IPS-NIHi11 (cell line): ENCODE data around the gene PLCB4.

Experiments
- DNase-seq: peaks from one replicate; pipeline ENCODE4 v3.0.0; 2012; ENCODE audit warnings: mixed read lengths, low spot score

PLCB4 gene

GRCh38 chr20:9103955-9104354 lies 35.1 kb downstream of the PLCB4 start:
- no peak for DNase-seq

DNA sequence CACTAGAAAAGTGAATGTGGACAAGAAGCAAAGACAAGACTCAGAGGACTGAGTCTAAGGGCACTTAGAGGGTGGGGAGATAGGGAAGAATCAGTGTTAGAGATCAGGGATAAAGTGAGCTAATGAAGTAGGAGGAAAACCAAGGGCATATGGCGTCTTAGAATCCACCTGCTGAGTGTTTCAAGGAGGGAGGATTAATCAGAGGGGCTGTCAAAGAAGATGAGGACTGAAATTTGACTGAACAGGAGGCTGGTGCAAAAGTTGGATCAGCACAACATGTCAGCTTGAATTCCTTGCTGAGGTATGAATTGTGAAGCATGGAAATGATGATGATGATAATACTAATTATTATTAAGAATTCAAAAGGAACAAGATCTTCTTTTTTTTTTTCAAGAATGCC lies 39.4 kb downstream of the PLCB4 start:
- no peak for DNase-seq

DNA sequence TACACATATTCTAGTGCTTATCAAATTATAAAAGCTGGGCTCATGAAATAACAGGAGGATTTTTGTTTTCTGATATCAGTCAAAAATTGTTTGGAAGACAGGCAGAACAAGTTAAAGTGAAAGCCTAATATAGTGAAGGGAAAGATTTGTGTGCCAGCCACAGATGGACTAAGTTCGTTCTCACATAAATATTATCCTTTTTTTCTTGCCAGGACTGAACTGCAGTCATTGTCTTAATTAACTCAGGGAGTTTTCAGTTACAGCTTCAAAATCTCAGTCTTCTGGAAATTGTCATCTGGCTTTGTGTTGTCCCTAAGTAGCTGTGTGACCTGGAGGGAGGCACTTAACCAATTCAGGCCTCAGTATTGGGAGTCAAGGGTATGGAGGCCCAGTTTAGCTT lies 40.7 kb downstream of the PLCB4 start:
- no peak for DNase-seq

- no peak for DNase-seq
Observed at GRCh38 chr20:9110365-9110764, 41.5 kb downstream of the PLCB4 start.

- DNase-seq = no peak
Observed at GRCh38 chr20:9110916-9111432, 42.1 kb downstream of the PLCB4 start.

DNA sequence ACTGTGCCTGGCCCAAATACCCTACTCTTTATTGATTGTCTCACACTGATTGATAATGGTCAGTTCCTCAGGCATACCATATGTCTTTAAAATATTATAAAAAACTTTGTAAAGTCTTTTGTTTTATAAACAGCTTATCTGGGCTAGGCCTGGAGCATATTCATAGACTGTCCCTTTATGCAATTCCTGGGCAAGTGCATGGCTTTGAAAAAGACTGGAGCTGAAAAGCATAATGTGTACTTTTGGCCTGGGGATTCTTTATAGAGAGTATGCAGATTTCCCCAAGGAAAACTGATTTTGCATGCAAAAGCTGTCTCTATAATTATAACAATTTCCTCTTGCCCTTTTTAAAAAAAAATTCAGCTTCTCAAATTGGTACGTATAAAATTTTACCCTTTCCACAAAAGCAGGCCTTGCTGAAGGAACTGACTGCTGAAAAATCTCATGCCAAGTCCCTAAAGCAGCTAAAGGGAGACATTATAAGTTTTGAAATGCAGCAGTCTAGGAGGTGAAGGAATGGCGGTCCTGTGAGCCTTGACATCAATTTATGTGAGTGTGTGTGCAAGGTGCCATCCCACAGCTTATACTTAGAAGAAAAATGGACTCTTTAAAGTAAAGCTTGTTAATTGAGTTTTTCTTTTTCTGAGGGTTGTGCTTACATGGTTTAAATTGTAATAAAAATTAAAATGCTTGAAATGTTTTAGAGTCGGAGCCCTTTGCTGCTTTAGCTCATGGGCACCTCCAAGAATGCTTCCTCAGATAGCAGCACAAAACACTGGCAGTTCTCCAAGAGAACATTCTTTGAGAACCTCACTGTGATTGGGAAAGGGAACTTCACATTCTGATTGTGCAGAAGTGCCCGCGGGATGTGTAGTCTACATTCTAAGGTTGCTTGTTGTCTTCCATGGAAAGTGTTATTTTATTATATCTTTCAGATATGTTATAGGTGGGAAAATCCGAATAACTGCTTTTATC lies 43.9 kb downstream of the PLCB4 start:
- peak; percentile 22 for DNase-seq

DNA sequence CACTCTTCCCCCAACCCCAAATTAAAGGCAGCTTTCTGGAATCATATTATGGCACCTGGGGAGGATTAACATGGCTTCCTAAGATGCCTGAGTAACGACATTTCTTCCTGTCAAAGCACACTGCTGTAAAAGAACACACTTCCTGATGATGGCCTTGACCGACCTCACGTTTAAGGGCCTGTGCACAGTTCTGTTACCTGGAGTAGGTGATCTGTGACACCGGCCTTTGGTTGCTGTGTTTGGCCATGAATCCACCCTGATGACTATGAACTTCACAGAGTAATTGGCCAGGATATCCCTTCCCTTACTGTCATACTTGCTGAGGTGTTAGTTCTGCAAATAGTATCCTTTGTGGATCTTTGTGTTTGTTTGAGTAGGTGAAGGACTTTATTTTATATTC lies 45.8 kb downstream of the PLCB4 start:
- DNase-seq = no peak

GRCh38 chr20:9117548-9117947 lies 48.7 kb downstream of the PLCB4 start:
- no peak for DNase-seq

DNA sequence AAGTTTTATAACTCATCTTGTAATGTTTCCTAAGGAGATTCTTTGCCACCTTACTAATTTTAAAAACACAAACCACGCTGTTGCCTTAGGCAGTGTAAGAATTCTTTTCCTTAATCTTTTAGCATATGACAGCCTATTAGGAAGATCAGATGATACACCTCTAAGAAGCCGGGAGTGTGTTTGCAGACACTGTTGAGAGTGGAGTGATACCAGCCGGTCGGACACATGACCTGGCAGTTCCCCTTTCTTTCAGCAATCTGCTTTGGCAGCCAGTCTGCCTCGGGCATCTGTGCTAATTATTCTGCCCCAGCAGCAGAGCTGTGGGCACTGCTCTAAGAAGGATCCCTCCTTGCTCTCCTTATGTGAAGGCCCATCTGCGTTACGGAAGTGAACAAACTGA lies 50.9 kb downstream of the PLCB4 start:
- no peak for DNase-seq

GRCh38 chr20:9121211-9121610 lies 52.3 kb downstream of the PLCB4 start:
- DNase-seq = no peak

DNA sequence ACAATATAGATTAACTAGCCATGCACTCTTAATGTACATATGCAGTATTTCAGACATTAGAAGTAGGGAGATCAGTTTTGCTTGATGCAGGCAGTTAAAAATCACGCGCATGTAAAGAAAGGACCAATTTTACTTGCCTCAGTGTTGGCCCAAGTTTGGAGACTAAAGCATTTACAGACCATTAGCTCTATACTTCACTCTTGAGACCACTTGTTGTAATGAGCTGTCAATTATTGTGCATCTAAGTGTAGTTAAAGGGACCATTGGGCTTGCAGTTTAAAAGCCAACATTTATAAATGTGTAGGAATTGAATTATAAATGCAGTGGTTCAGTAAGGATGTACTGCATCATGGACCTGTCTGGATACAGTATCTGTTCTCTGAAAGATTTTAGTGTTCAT lies 53.7 kb downstream of the PLCB4 start:
- DNase-seq = no peak

GRCh38 chr20:9126527-9126926 lies 57.6 kb downstream of the PLCB4 start:
- no peak for DNase-seq

- DNase-seq = no peak
Observed at GRCh38 chr20:9128568-9128967, 59.7 kb downstream of the PLCB4 start.

- DNase-seq = no peak
Observed at GRCh38 chr20:9129756-9130155, 60.9 kb downstream of the PLCB4 start.

- no peak for DNase-seq
Observed at GRCh38 chr20:9130521-9130920, 61.6 kb downstream of the PLCB4 start.

DNA sequence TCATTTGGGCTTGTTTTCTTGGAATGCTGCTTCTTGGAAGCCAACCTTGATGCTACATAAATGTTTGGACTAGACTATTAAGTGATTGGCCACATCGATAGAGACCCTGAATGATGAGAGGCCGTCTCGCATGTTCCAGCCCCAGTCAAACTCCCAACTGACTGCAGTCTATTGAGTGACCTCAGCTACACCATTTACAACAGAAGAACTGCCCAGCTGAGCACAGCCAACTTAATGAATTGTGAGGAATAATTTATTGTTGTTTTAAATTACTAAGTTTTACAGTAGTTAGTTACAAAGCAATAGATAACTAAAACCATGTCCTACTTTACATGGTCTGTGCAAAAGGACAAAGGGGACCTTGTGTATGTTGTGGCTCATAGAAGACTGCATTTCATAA lies 63.0 kb downstream of the PLCB4 start:
- no peak for DNase-seq

DNA sequence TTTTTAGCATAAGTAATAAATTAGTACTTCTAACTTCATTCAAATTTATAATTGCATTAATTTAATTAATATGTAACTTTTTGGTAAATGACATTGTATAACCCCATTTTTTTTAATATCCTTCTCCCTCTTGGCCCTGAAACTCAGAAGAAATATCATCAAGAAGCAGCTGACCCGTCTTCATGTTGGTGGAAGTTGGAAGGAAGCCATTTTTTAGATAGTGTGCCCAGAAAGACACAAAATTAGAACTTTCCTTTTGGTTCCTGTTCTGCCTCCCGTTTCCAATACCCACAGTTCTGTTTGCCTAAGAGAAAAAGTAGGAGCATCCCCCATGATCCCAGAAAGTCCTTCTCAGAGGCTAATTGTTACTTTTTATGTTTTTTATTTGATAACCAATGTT lies 65.5 kb downstream of the PLCB4 start:
- no peak for DNase-seq

- no peak for DNase-seq
Observed at GRCh38 chr20:9136114-9136513, 67.2 kb downstream of the PLCB4 start.

GRCh38 chr20:9137001-9137400 lies 68.1 kb downstream of the PLCB4 start:
- no peak for DNase-seq

DNA sequence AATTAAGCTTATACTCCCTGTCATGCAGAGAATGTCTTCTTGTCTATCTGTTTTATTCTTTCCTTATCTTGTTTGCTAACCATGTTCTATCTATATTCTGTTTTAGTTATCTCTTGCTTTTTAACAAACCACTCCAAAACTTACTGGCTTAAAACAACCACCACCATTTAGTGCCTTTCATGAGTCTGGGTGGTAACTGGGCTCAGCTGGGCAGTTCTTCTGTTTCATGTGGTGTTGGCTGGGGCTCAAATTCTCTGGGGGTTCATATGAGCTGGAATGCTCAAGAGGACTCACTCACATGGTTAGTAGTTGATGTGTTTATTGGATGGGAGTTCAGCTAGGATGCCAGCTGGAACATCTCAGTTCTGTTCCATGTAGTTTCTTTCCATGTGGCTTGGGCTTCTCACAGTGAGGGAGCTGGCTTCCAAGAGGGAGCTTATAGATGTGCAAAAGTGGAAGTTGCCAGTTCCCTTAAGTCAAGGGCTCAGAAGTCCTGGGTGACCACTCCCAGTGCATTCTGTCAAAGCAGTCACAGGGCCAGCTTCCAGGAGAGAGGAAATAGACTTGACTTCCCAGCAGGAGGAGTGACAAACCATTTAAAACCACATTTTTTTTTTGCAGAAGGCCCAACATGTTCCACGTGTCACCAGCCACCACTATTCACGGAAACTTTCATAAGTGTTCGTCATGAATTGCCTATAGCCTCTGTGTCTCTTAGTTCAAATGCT lies 70.4 kb downstream of the PLCB4 start:
- DNase-seq = no peak

GRCh38 chr20:9140162-9140760 lies 71.4 kb downstream of the PLCB4 start:
- DNase-seq = no peak

DNA sequence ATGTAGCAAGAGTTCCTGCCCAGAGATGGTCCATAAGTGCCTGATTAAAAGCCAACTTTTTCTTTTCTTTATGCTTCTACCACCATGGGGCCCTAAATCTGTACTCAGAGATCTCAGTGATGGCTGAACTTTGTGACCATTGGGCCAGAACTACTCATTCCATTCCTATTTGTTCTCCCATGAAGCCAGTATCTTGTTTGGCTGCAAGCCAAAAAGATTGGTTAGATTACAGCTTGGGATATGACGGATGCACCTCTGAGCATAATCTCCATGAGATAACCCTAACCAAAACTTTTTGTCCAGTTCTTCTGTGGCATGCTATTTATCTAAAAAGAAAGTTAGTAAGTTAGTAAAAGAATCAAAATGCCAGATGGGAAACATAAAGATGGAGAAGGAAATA lies 72.2 kb downstream of the PLCB4 start:
- no peak for DNase-seq

GRCh38 chr20:9141921-9142320 lies 73.0 kb downstream of the PLCB4 start:
- no peak for DNase-seq
